OCI-LY7 (cell line): Measurements from ENCODE around the gene KDM3A. TPM values are rescaled to one million over a fixed set of nuclear protein-coding genes. Genes with fewer than 3 reads are reported as not detected.

Experiments
- BruUV-seq: library from RNA; stranded (reverse); fragments of 400-500 nt; replicated peaks from 2 replicates; lab custom pipeline; 2021; lab: Mats Ljungman, UMichigan
- CTCF ChIA-PET: fragments of 300-600 bp; sonication (Branson Sonifier 250); formaldehyde crosslinking; loops from one replicate; lab custom pipeline; 2022; ENCODE audit warnings: antibody characterized with exemption; ENCODE audit not compliant: unreplicated experiment; lab: Charles Lee
- POLR2A ChIA-PET: fragments of 300-600 bp; sonication (Branson Sonifier 250); formaldehyde crosslinking; loops from one replicate; lab custom pipeline; 2022; ENCODE audit warnings: antibody characterized with exemption; lab: Charles Lee
- DNase-seq: peaks from one replicate; pipeline ENCODE4 v3.0.0-alpha.2; 2015; ENCODE audit warnings: low spot score
- H2AFZ ChIP-seq: fragments of 200-600 bp; sonication (generic), shearing (Covaris generic); 2 replicates; pipeline ENCODE4 v1.6.1; 2014; ENCODE audit warnings: mild to moderate bottlenecking, antibody characterized with exemption, low read length, moderate library complexity
- H3K27ac ChIP-seq: fragments of 200-600 bp; sonication (generic); 2 replicates; pipeline ENCODE4 v1.5.1; 2014; ENCODE audit warnings: mixed run types, low read depth, mild to moderate bottlenecking, moderate library complexity, low read length, inconsistent platforms; ENCODE audit not compliant: poor library complexity, severe bottlenecking
- H3K36me3 ChIP-seq: fragments of 200-600 bp; sonication (generic); 2 replicates; pipeline ENCODE4 v1.6.1; 2014; ENCODE audit warnings: mild to moderate bottlenecking, antibody characterized with exemption, low read length, moderate library complexity, mixed read lengths; ENCODE audit not compliant: insufficient read depth
- H3K4me1 ChIP-seq: fragments of 200-600 bp; sonication (generic); 2 replicates; pipeline ENCODE4 v1.5.1; 2014; ENCODE audit warnings: mild to moderate bottlenecking, low read length; ENCODE audit not compliant: insufficient read depth, poor library complexity, severe bottlenecking
- H3K4me2 ChIP-seq: fragments of 200-600 bp; sonication (generic); 2 replicates; pipeline ENCODE4 v1.6.1; 2014; ENCODE audit warnings: mild to moderate bottlenecking, low read length
- H3K4me3 ChIP-seq: fragments of 200-600 bp; sonication (generic); 2 replicates; pipeline ENCODE4 v1.5.1; 2014; ENCODE audit warnings: mild to moderate bottlenecking, low read depth, low read length; ENCODE audit not compliant: poor library complexity, severe bottlenecking
- H3K79me2 ChIP-seq: fragments of 200-600 bp; sonication (generic); 2 replicates; pipeline ENCODE4 v1.6.1; 2016; ENCODE audit warnings: low read depth, mild to moderate bottlenecking, low read length, moderate library complexity, mixed read lengths; ENCODE audit not compliant: insufficient read depth
- H3K9me2 ChIP-seq: fragments of 200-600 bp; sonication (generic); 2 replicates; pipeline ENCODE4 v1.6.1; 2016; ENCODE audit warnings: mild to moderate bottlenecking, low read length, mixed read lengths; ENCODE audit not compliant: insufficient read depth
- H3K9me3 ChIP-seq: fragments of 200-600 bp; sonication (generic); 2 replicates; pipeline ENCODE4 v1.6.1; 2014; ENCODE audit warnings: mild to moderate bottlenecking, mixed run types, low read length, mixed read lengths
- H4K20me1 ChIP-seq: fragments of 200-600 bp; sonication (generic); 2 replicates; pipeline ENCODE4 v1.6.1; 2014; ENCODE audit warnings: mild to moderate bottlenecking, antibody characterized with exemption, low read length, moderate library complexity, mixed read lengths; ENCODE audit not compliant: insufficient read depth
- EZH2phosphoT487 ChIP-seq: fragments of 200-600 bp; sonication (generic); IDR thresholded peaks from 2 replicates; pipeline ENCODE4 v1.6.1; 2018; ENCODE audit warnings: low read depth, borderline replicate concordance, mild to moderate bottlenecking, mixed run types, antibody characterized with exemption, low read length, moderate library complexity, mixed read lengths
- intact Hi-C: fragments of 100-400 bp; cut with micrococcal nuclease; formaldehyde crosslinking; loops from one replicate; pipeline ENCODE4 v1.10.0; 2022; ENCODE audit not compliant: unreplicated experiment
- total RNA-seq, 2 experiments: library from RNA; depleted of rRNA in 1 of 2; stranded (reverse); fragments of >200 nt in 1 of 2; shearing (Covaris generic) in 1 of 2; gene quantifications; 2 replicates each; pipeline ENCODE4 v1.2.3, GENCODE V29; 2014 to 2022
- TF ChIP-seq, protein P1 (sequence below): fragments of 200-600 bp; sonication (generic); conservative IDR thresholded peaks from 2 replicates; pipeline ENCODE4 v1.5.1; 2014; ENCODE audit warnings: mild to moderate bottlenecking, antibody characterized with exemption, low read length, moderate library complexity, mixed read lengths

The KDM3A gene
- total RNA-seq, 2 experiments from 2014 or later, result 14.5 to 55.7 TPM

GRCh38 chr2:86484385-86484784 is 43.2 kb downstream of the KDM3A start:
- no peak for DNase-seq
- no peak overlapping the region for H3K4me2 ChIP-seq
- H3K4me3 ChIP-seq, result no peak overlapping the region
- H3K9me2 ChIP-seq, result no peaks in the 10 kb centered on the region
- no peak overlapping the region for H3K27ac ChIP-seq
- intact Hi-C loops, result no loop called here
- no peaks in the 10 kb centered on the region for H4K20me1 ChIP-seq
- H3K4me1 ChIP-seq, result no peaks in the 10 kb centered on the region
- no peaks in the 10 kb centered on the region for H3K79me2 ChIP-seq
- no TSS peak for BruUV-seq
- no peaks in the 10 kb centered on the region for H3K9me3 ChIP-seq
- TF ChIP-seq, protein P1, sequence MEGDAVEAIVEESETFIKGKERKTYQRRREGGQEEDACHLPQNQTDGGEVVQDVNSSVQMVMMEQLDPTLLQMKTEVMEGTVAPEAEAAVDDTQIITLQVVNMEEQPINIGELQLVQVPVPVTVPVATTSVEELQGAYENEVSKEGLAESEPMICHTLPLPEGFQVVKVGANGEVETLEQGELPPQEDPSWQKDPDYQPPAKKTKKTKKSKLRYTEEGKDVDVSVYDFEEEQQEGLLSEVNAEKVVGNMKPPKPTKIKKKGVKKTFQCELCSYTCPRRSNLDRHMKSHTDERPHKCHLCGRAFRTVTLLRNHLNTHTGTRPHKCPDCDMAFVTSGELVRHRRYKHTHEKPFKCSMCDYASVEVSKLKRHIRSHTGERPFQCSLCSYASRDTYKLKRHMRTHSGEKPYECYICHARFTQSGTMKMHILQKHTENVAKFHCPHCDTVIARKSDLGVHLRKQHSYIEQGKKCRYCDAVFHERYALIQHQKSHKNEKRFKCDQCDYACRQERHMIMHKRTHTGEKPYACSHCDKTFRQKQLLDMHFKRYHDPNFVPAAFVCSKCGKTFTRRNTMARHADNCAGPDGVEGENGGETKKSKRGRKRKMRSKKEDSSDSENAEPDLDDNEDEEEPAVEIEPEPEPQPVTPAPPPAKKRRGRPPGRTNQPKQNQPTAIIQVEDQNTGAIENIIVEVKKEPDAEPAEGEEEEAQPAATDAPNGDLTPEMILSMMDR, result no peak
- no peak for TF ChIP-seq EZH2phosphoT487
- H3K36me3 ChIP-seq, result peaks cover 100% of the 10 kb centered on the region
- ChIA-PET POLR2A (no interaction called here), CTCF (no interaction called here)
- no peak overlapping the region for H2AFZ ChIP-seq

GRCh38 chr2:86485103-86485502 is 43.9 kb downstream of the KDM3A start:
- Histone ChIP-seq H3K4me3 (no peak overlapping the region), H3K9me2 (no peaks in the 10 kb centered on the region), H3K4me1 (no peaks in the 10 kb centered on the region), H2AFZ (no peak overlapping the region), H3K4me2 (no peak overlapping the region), H3K27ac (no peak overlapping the region), H3K9me3 (no peaks in the 10 kb centered on the region), H4K20me1 (no peaks in the 10 kb centered on the region), H3K79me2 (no peaks in the 10 kb centered on the region), H3K36me3 (peaks cover 100% of the 10 kb centered on the region)
- ChIA-PET CTCF (no interaction called here), POLR2A (no interaction called here)
- no peak for DNase-seq
- no peak for TF ChIP-seq EZH2phosphoT487
- TF ChIP-seq, protein P1, result no peak
- BruUV-seq, result no TSS peak
- intact Hi-C loops, result no loop called here

- Histone ChIP-seq H3K9me3 (no peaks in the 10 kb centered on the region), H2AFZ (no peak overlapping the region), H3K4me1 (no peaks in the 10 kb centered on the region), H3K36me3 (peaks cover 100% of the 10 kb centered on the region), H3K9me2 (no peaks in the 10 kb centered on the region), H3K4me3 (no peak overlapping the region), H3K27ac (no peak overlapping the region), H4K20me1 (no peaks in the 10 kb centered on the region), H3K79me2 (no peaks in the 10 kb centered on the region), H3K4me2 (no peak overlapping the region)
- POLR2A ChIA-PET, result interaction anchor here (1.7 kb wide), 1 partner anchor 18 kb away, joined by 8 read pairs; no protein-coding TSS in a partner anchor
- DNase-seq, result no peak
- intact Hi-C loops, result no loop called here
- no TSS peak for BruUV-seq
- TF ChIP-seq, protein P1, result no peak
- no peak for TF ChIP-seq EZH2phosphoT487
- CTCF ChIA-PET, result no interaction called here
Measured at GRCh38 chr2:86485802-86486201, 44.6 kb downstream of the KDM3A start.
